ENCODE data around the gene FNBP1.

Gene FNBP1

GRCh38 chr9:129851821-129852220, 191.2 kb downstream of the FNBP1 start:
- no peak overlapping the region for H3K4me3 ChIP-seq (ENCODE audit: low read depth, low read length)
- no peak for TF ChIP-seq CTCF (IDR thresholded peaks at IDR 0.05; ENCODE audit: low read depth, low read length, missing control alignments)
- DNase-seq (ENCODE audit: low read depth) = no peak

DNA sequence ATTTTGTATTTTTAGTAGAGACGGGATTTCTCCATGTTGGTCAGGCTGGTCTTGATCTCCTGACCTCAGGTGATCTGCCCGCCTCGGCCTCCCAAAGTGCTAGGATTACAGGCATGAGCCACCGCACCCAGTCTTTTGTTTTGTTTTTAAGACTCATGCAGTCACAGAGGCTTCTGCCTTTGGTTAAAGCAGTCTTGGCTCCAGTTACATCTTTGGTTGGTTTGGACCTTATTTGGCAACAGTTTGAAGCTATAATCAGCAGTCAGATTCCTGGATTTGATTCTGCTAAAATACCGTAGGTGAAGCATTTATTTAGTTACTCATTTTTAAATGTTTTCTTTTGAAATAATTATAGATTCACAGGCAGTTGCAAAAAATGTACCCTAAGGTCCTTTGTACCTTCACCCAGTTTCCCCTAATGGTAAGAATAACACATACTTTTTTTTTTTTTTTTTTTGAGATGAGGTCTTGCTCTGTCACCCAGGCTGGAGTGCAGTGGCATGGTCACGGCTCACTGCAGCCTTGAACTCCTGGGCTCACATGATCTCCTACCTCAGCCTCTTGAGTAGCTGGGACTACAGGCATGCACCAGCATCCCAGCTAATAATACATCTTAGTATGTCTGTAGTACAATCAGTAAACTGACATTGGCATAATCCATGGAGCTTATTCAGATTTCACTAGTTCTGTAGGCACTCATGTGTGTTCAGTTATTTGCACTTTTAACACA, 192.0 kb downstream of the FNBP1 start:
- DNase-seq (ENCODE audit: low read depth) = no peak

GRCh38 chr9:129849901-129850300, 193.1 kb downstream of the FNBP1 start:
- no peak for TF ChIP-seq CTCF (IDR thresholded peaks at IDR 0.05; ENCODE audit: low read depth, low read length, missing control alignments)
- H3K4me3 ChIP-seq (ENCODE audit: low read depth, low read length) = no peak overlapping the region
- no peak for DNase-seq (ENCODE audit: low read depth)

More for the DNA sequence above, 192.0 kb downstream of the FNBP1 start:
- H3K4me3 ChIP-seq (ENCODE audit: low read depth, low read length) = no peak overlapping the region
- no peak for TF ChIP-seq CTCF (IDR thresholded peaks at IDR 0.05; ENCODE audit: low read depth, low read length, missing control alignments)

GRCh38 chr9:129848712-129849441, 194.1 kb downstream of the FNBP1 start:
- H3K4me3 ChIP-seq (ENCODE audit: low read depth, low read length) = no peak overlapping the region
- no peak for DNase-seq (ENCODE audit: low read depth)
- TF ChIP-seq CTCF (IDR thresholded peaks at IDR 0.05; ENCODE audit: low read depth, low read length, missing control alignments) = no peak

- H3K4me3 ChIP-seq (ENCODE audit: low read depth, low read length) = no peak overlapping the region
- TF ChIP-seq CTCF (IDR thresholded peaks at IDR 0.05; ENCODE audit: low read depth, low read length, missing control alignments) = no peak
- DNase-seq (ENCODE audit: low read depth) = no peak
Observed at GRCh38 chr9:129845373-129845772, 197.6 kb downstream of the FNBP1 start.

DNA sequence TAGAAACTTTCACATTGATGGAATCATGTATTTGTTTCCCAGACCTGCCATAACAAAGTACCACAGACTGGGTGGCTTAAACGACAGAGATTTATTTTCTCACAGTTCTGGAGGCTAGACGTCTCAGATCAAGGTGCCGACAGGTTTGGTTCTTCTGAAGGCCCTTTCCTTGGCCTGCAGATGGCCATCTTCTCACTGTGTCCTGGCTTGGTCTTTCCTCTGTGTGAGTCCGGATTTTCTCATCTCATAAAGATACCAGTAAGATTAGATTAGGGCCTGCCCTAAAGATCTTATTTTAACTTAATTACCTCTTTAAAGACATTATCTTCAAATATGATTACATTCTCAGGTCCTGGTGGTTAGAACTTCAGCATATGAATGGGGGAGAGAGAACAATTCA, 201.9 kb downstream of the FNBP1 start:
- TF ChIP-seq CTCF (IDR thresholded peaks at IDR 0.05; ENCODE audit: low read depth, low read length, missing control alignments) = no peak
- no peak for DNase-seq (ENCODE audit: low read depth)
- no peak overlapping the region for H3K4me3 ChIP-seq (ENCODE audit: low read depth, low read length)

All from GM12864 (cell line).